DND-41 (cell line): Measurements from ENCODE around the gene CHN2.

Experiments
- EZH2 ChIP-seq: IDR thresholded peaks from 3 replicates; pipeline ENCODE4 v1.6.1; 2012; ENCODE audit warnings: borderline replicate concordance, low read depth, mild to moderate bottlenecking, moderate library complexity, low read length, inconsistent platforms; ENCODE audit not compliant: severe bottlenecking
- TF ChIP-seq, protein P1 (sequence below): IDR thresholded peaks from 2 replicates; pipeline ENCODE4 v1.5.1; 2012; ENCODE audit warnings: borderline replicate concordance, low read length, moderate library complexity, mild to moderate bottlenecking; ENCODE audit not compliant: poor library complexity, severe bottlenecking; ENCODE audit errors: extremely low read depth

DNA sequence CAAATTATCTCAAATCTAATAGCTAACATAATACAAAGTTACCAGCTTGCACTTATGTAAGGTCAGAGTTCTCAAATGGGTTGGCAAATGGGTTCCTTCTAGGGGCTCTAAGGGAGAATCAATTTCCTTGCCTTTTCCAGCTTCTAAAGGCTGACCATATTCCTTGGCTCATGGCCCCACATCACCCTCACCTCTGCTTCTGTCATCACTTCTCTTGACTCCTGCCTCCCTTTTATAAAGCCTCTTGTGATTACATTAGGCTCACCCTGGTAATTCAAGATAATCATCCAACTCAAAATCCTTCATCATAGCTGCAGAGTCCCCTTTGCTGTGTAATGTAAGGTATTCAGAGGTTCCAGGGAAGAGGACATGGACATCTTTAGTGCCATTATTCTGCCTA, 42.1 kb downstream of the CHN2 start:
- TF ChIP-seq, protein P1, sequence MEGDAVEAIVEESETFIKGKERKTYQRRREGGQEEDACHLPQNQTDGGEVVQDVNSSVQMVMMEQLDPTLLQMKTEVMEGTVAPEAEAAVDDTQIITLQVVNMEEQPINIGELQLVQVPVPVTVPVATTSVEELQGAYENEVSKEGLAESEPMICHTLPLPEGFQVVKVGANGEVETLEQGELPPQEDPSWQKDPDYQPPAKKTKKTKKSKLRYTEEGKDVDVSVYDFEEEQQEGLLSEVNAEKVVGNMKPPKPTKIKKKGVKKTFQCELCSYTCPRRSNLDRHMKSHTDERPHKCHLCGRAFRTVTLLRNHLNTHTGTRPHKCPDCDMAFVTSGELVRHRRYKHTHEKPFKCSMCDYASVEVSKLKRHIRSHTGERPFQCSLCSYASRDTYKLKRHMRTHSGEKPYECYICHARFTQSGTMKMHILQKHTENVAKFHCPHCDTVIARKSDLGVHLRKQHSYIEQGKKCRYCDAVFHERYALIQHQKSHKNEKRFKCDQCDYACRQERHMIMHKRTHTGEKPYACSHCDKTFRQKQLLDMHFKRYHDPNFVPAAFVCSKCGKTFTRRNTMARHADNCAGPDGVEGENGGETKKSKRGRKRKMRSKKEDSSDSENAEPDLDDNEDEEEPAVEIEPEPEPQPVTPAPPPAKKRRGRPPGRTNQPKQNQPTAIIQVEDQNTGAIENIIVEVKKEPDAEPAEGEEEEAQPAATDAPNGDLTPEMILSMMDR: no peak
- no peak for TF ChIP-seq EZH2
